Kidney epithelial cell (primary cell): ENCODE results near the gene ERFE. TPM values are rescaled to one million over a fixed set of nuclear protein-coding genes. Genes with fewer than 3 reads are reported as not detected.
A peak's percentile ranks its signal among the peaks of the same experiment; 100 is the strongest.

Experiments
- DNase-seq: peaks from one replicate; pipeline ENCODE4 v3.0.0-alpha.2; 2010; ENCODE audit warnings: low read depth
- H3K27me3 ChIP-seq: 2 replicates; pipeline ENCODE4 v1.6.0; 2011; ENCODE audit warnings: low read length; ENCODE audit not compliant: control insufficient read depth, insufficient read depth
- H3K36me3 ChIP-seq: 2 replicates; pipeline ENCODE4 v1.5.1; 2011; ENCODE audit warnings: low read length; ENCODE audit not compliant: control insufficient read depth, insufficient read depth
- H3K4me3 ChIP-seq: 2 replicates; pipeline ENCODE4 v1.5.1; 2011; ENCODE audit warnings: low read depth, mild to moderate bottlenecking, control low read depth, low read length
- total RNA-seq: library from RNA; depleted of rRNA; stranded (reverse); fragments of >200 nt; gene quantifications from 2 replicates; pipeline ENCODE4 v1.2.3, GENCODE V29; 2015
- TF ChIP-seq, protein P1 (sequence below): IDR thresholded peaks from 2 replicates; pipeline ENCODE4 v1.5.1; 2011; ENCODE audit warnings: mild to moderate bottlenecking, moderate library complexity, low read length, control low read depth, inconsistent platforms; ENCODE audit not compliant: insufficient read depth, poor library complexity, severe bottlenecking

Gene ERFE
- total RNA-seq, 1 donor from 2014 or later, result 106 TPM

GRCh38 chr2:238155761-238156694 is 2.7 kb upstream of the ERFE start:
- TF ChIP-seq, protein P1, sequence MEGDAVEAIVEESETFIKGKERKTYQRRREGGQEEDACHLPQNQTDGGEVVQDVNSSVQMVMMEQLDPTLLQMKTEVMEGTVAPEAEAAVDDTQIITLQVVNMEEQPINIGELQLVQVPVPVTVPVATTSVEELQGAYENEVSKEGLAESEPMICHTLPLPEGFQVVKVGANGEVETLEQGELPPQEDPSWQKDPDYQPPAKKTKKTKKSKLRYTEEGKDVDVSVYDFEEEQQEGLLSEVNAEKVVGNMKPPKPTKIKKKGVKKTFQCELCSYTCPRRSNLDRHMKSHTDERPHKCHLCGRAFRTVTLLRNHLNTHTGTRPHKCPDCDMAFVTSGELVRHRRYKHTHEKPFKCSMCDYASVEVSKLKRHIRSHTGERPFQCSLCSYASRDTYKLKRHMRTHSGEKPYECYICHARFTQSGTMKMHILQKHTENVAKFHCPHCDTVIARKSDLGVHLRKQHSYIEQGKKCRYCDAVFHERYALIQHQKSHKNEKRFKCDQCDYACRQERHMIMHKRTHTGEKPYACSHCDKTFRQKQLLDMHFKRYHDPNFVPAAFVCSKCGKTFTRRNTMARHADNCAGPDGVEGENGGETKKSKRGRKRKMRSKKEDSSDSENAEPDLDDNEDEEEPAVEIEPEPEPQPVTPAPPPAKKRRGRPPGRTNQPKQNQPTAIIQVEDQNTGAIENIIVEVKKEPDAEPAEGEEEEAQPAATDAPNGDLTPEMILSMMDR, result no peak
- no peak for DNase-seq
- Histone ChIP-seq H3K36me3 (no peaks in the 10 kb centered on the region), H3K4me3 (no peak overlapping the region), H3K27me3 (no peaks in the 10 kb centered on the region)

- no peak for DNase-seq
- Histone ChIP-seq H3K36me3 (no peaks in the 10 kb centered on the region), H3K27me3 (no peaks in the 10 kb centered on the region), H3K4me3 (no peak overlapping the region)
- TF ChIP-seq, protein P1, result no peak
These were observed 1.2 kb upstream of the ERFE start for GRCh38 chr2:238157506-238158017.

DNA sequence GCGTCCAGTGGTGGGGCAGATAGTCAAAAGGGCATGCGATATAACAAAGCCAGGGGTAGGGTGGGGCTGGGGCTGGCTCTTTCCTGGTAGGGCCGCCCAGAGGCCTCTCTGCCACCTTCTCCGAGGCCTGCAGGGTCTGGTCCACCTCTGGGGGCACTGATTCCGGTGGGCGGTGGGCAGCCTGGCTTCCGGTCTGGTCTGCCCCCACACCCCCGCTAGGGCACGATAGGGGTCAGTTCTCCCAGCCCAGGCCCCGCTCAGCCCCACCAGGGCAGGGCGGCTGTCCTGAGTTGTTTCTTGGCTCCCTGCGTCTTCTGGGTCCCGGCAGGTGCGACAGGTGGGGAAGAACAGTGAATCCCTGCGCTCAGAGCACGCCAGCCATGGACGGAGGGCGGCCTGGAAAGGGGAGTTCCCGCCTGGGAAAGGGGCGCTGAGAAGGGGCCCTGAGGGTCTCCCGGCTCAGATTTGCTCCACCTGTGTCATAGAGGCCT is 707 bp upstream of the ERFE start:
- no peaks in the 10 kb centered on the region for H3K27me3 ChIP-seq

DNA sequence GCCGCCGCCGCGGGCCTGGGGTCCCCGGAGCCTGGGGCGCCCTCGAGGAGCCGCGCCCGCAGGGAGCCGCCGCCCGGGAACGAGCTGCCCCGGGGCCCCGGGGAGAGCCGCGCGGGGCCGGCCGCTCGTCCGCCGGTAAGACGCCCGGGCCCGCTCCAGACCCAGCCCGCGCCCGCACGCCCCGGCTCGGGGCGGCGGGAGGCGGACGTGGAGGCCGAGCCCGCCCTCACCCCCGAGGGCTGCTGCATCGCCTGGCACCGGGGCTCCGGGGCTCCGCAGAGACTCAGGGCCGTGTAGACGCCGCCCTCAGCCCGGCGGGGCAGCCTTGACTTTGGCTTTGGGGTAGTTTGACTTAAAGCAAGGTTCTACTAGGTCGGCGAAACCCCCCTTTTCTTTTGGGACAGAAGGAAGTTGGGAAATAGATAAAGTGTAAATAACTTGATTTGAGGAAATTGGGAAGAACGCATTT is 335 bp downstream of the ERFE start:
- DNase-seq, result no peak
- TF ChIP-seq, protein P1, result no peak
- Histone ChIP-seq H3K27me3 (no peaks in the 10 kb centered on the region), H3K4me3 (peak overlapping the region; percentile 55), H3K36me3 (no peaks in the 10 kb centered on the region)

More for the DNA sequence above, 707 bp upstream of the ERFE start:
- TF ChIP-seq, protein P1, result no peak
- DNase-seq, result no peak
- Histone ChIP-seq H3K4me3 (no peak overlapping the region), H3K36me3 (no peaks in the 10 kb centered on the region)

- Histone ChIP-seq H3K36me3 (no peaks in the 10 kb centered on the region), H3K27me3 (no peaks in the 10 kb centered on the region), H3K4me3 (peak overlapping the region; percentile 55)
- TF ChIP-seq, protein P1, result no peak
- no peak for DNase-seq
These were observed 963 bp downstream of the ERFE start for GRCh38 chr2:238159661-238160205.
